K562 (cell line): Measurements from ENCODE around the gene RAB6B. TPM values are rescaled to one million over a fixed set of nuclear protein-coding genes. Genes with fewer than 3 reads are reported as not detected.

Experiments
- ATAC-seq: fragments of 200-7000 bp; cut with Tn5 transposase; 3 replicates; pipeline ENCODE4 v1.9.1; 2020; ENCODE audit warnings: moderate library complexity
- BruUV-seq: library from RNA; stranded (reverse); fragments of 400-500 nt; replicated peaks from 2 replicates; lab custom pipeline; 2021; lab: Mats Ljungman, UMichigan
- CTCF ChIA-PET: fragments of 300-600 bp; formaldehyde crosslinking; extraction: SDS; loops from one replicate; lab custom pipeline; 2021; ENCODE audit warnings: low intra/inter-chr PET ratio; lab: Yijun Ruan, JAX
- POLR2A ChIA-PET: fragments of 300-600, 350-650 bp; sonication (Branson Sonifier 250); formaldehyde crosslinking; extraction: SDS; loops from one replicate; lab custom pipeline; 2021; ENCODE audit warnings: antibody characterized with exemption, inconsistent platforms; lab: Yijun Ruan, JAX
- DNase-seq, 4 experiments: peaks; one replicate each; pipeline versions ENCODE4 v3.0.0 to v3.0.0-alpha.2; 2011 to 2018; ENCODE audit warnings: low spot score in 3 of 4, mixed read lengths in 3 of 4; ENCODE audit errors: extremely low read depth in 1 of 4
- FAIRE-seq: peaks from 2 replicates; lab custom pipeline; 2011; peaks lifted over from hg19 to GRCh38; lab: Jason Lieb, UNC
- H2AFZ ChIP-seq: 2 replicates; pipeline ENCODE4 v1.6.0; 2011; ENCODE audit warnings: low read depth, low read length, control low read depth, inconsistent platforms
- H3K27ac ChIP-seq: fragments of 200-600 bp; 3 replicates; pipeline ENCODE4 v1.8.0; 2011; ENCODE audit warnings: low read depth, mild to moderate bottlenecking, control low read depth, inconsistent platforms, low read length, moderate library complexity, mixed read lengths; ENCODE audit errors: extremely low read depth
- H3K27me3 ChIP-seq, 2 experiments: fragments of 300-600 bp in 1 of 2; 2 replicates in 1 of 2; 3 replicates in 1 of 2; pipeline versions ENCODE4 v1.6.0 to v1.8.0; 2011; ENCODE audit warnings: inconsistent platforms in 2 of 2, low read length in 2 of 2, mild to moderate bottlenecking in 1 of 2, mixed read lengths in 1 of 2, moderate library complexity in 1 of 2; ENCODE audit not compliant: control insufficient read depth in 2 of 2, insufficient read depth in 2 of 2
- H3K36me3 ChIP-seq: fragments of 300-600 bp; 3 replicates; pipeline ENCODE4 v1.8.0; 2011; ENCODE audit warnings: mild to moderate bottlenecking, low read length, inconsistent platforms; ENCODE audit not compliant: control insufficient read depth, insufficient read depth
- H3K4me1 ChIP-seq, 2 experiments: fragments of 200-600 bp in 1 of 2; replicated peaks in 1 of 2; 2 replicates in 1 of 2; 3 replicates in 1 of 2; pipeline versions ENCODE4 v1.5.1 to v1.8.0; 2011; ENCODE audit warnings: inconsistent platforms in 2 of 2, low read length in 2 of 2, mild to moderate bottlenecking in 1 of 2, mixed read lengths in 1 of 2, moderate library complexity in 1 of 2; ENCODE audit not compliant: control insufficient read depth in 2 of 2, insufficient read depth in 2 of 2
- H3K4me2 ChIP-seq: 2 replicates; pipeline ENCODE4 v1.6.1; 2011; ENCODE audit warnings: low read length, control low read depth, inconsistent platforms, mixed read lengths; ENCODE audit not compliant: insufficient read depth
- H3K4me3 ChIP-seq: fragments of 200-600 bp; sonication (generic), shearing (Covaris generic); 2 replicates; pipeline ENCODE4 v1.5.1; 2016; ENCODE audit warnings: control low read depth, inconsistent platforms
- H3K79me2 ChIP-seq: fragments of 200-600 bp; 3 replicates; pipeline ENCODE4 v1.8.0; 2011; ENCODE audit warnings: low read length, inconsistent platforms; ENCODE audit not compliant: control insufficient read depth, insufficient read depth
- H3K9ac ChIP-seq, 2 experiments: 2 replicates each; pipeline versions ENCODE4 v1.6.0 to v1.6.1; 2011; ENCODE audit warnings: low read depth in 2 of 2, low read length in 2 of 2, control low read depth in 1 of 2, inconsistent platforms in 1 of 2, mild to moderate bottlenecking in 1 of 2, mixed read lengths in 1 of 2; ENCODE audit not compliant: insufficient read depth in 1 of 2
- H3K9me1 ChIP-seq: one replicate; pipeline ENCODE4 v1.6.0; 2011; ENCODE audit warnings: inconsistent platforms, mild to moderate bottlenecking, low read length, moderate library complexity; ENCODE audit not compliant: control insufficient read depth, insufficient read depth
- H3K9me3 ChIP-seq: replicated peaks from 2 replicates; pipeline ENCODE4 v1.5.1; 2011; ENCODE audit warnings: low read depth, low read length, inconsistent platforms; ENCODE audit not compliant: control insufficient read depth, insufficient read depth
- H4K20me1 ChIP-seq: replicated peaks from 2 replicates; pipeline ENCODE4 v1.6.1; 2011; ENCODE audit warnings: low read length, inconsistent platforms, mixed read lengths; ENCODE audit not compliant: control insufficient read depth, insufficient read depth
- C11orf30 ChIP-seq: fragments of 450-650 bp; IDR thresholded peaks from 2 replicates; pipeline ENCODE4 v1.6.1; 2016; ENCODE audit warnings: low read depth, mild to moderate bottlenecking
- CHAMP1 ChIP-seq: fragments of 450-650 bp; IDR thresholded peaks from 2 replicates; pipeline ENCODE4 v1.6.1; 2016; ENCODE audit warnings: mild to moderate bottlenecking
- HMG20B ChIP-seq: fragments of 250-450 bp; sonication (Bioruptor Pico); IDR thresholded peaks from 2 replicates; pipeline ENCODE4 v1.5.0; 2021; ENCODE audit warnings: mild to moderate bottlenecking
- LCOR ChIP-seq: sonication (generic); formaldehyde crosslinking; IDR thresholded peaks from 2 replicates; pipeline ENCODE4 v1.8.0; 2022; ENCODE audit warnings: mild to moderate bottlenecking, missing genetic modification reagents
- MYNN ChIP-seq, 2 experiments: sonication (generic); formaldehyde crosslinking in 1 of 2; IDR thresholded peaks; 2 replicates each; pipeline versions ENCODE4 v1.5.0 to v1.6.1; 2016 to 2020; ENCODE audit warnings: antibody characterized with exemption in 1 of 2, missing genetic modification reagents in 1 of 2
- PCBP1 ChIP-seq: fragments of 200-400 bp; formaldehyde crosslinking; IDR thresholded peaks from 2 replicates; pipeline ENCODE4 v1.6.1; 2018; ENCODE audit warnings: mild to moderate bottlenecking, low read depth, low read length; ENCODE audit not compliant: poor library complexity, severe bottlenecking
- RFX1 ChIP-seq: fragments of 450-650 bp; IDR thresholded peaks from 2 replicates; pipeline ENCODE4 v1.6.1; 2016; ENCODE audit warnings: mild to moderate bottlenecking, moderate library complexity
- SAFB2 ChIP-seq: fragments of 200-400 bp; formaldehyde crosslinking; IDR thresholded peaks from 2 replicates; pipeline ENCODE4 v1.6.1; 2018; ENCODE audit warnings: borderline replicate concordance, low read length, low read depth, moderate library complexity; ENCODE audit not compliant: severe bottlenecking
- SMAD4 ChIP-seq: fragments of 250-450 bp; sonication (Bioruptor Pico); conservative IDR thresholded peaks from 2 replicates; pipeline ENCODE4 v1.8.0; 2021; ENCODE audit warnings: inconsistent platforms, mild to moderate bottlenecking, moderate library complexity
- TBL1XR1 ChIP-seq, 2 experiments: IDR thresholded peaks; 2 replicates each; pipeline ENCODE4 v1.6.1; 2012; ENCODE audit warnings: improper control_type of control experiment in 2 of 2, low read length in 2 of 2, mild to moderate bottlenecking in 1 of 2
- ZNF146 ChIP-seq: IDR thresholded peaks from one replicate; pipeline ENCODE4 v1.6.1; 2018; ENCODE audit warnings: missing compliant biosample characterization; ENCODE audit not compliant: unreplicated experiment
- ZNF253 ChIP-seq: fragments of 250-450 bp; sonication (Bioruptor Pico); conservative IDR thresholded peaks from 2 replicates; pipeline ENCODE4 v1.6.1; 2021; ENCODE audit warnings: mild to moderate bottlenecking
- ZNF316 ChIP-seq: fragments of 450-650 bp; IDR thresholded peaks from 2 replicates; pipeline ENCODE4 v1.6.1; 2016
- ZNF395 ChIP-seq: fragments of 200-800 bp; sonication (Bioruptor generic); IDR thresholded peaks from 2 replicates; pipeline ENCODE4 v1.6.1; 2017; ENCODE audit warnings: missing genetic modification characterization, missing compliant biosample characterization
- ZSCAN29 ChIP-seq: fragments of 450-650 bp; IDR thresholded peaks from 2 replicates; pipeline ENCODE4 v1.6.1; 2017
- WGBS: fragments of 100-300 bp; shearing (Covaris generic); methylation state at CpG from one replicate; pipeline ENCODE4 v1.1.6; 2016; ENCODE audit warnings: low coverage, mixed read lengths; ENCODE audit not compliant: insufficient coverage; ENCODE audit errors: missing lambda C conversion rate; 5-methylcytosine and 5-hydroxymethylcytosine counted together
- in situ Hi-C: fragments of 300-500 bp; cut with MboI; formaldehyde crosslinking; loops from 4 replicates; pipeline ENCODE4 v1.15.0; 2018; ENCODE audit warnings: inconsistent platforms, mixed read lengths
- intact Hi-C: fragments of 100-400 bp; cut with micrococcal nuclease; formaldehyde crosslinking; loops from 2 replicates; pipeline ENCODE4 v1.14.2; 2022
- polyA plus RNA-seq, 8 experiments: library from polyadenylated mRNA; depleted of rRNA in 4 of 8; stranded (reverse) in 5 of 8; unstranded in 3 of 8; fragments of >200 nt; fragmentation: Nextera tagmentation in 2 of 8; fragmentation: Illumina TruSeq in 1 of 8; extraction: Ambion mirVana in 2 of 8; extraction: Trizol in 1 of 8; gene quantifications; 2 replicates each; pipeline versions ENCODE4 v1.2.1 to v1.2.3, GENCODE V29; 2011 to 2014; ENCODE audit warnings: inconsistent platforms in 1 of 8, missing spikeins in 1 of 8
- total RNA-seq, 7 experiments: library from RNA; depleted of rRNA in 6 of 7; stranded (reverse); fragments of >200 nt in 6 of 7; fragmentation: Illumina TruSeq in 2 of 7; extraction: Trizol in 2 of 7; gene quantifications; 2 replicates each; pipeline versions ENCODE4 v1.2.1 to v1.2.3, GENCODE V29; 2011 to 2021; ENCODE audit warnings: low replicate concordance in 1 of 7
- TF ChIP-seq, protein P1 (sequence below): fragments of 450-650 bp; IDR thresholded peaks from 2 replicates; pipeline ENCODE4 v1.6.1; 2016
- TF ChIP-seq, protein P2 (sequence below), 2 experiments: fragments of 250-450 bp in 1 of 2; fragments of 450-650 bp in 1 of 2; sonication (Bioruptor Pico) in 1 of 2; IDR thresholded peaks; 2 replicates each; pipeline versions ENCODE4 v1.6.1 to v1.8.0; 2016 to 2021; ENCODE audit warnings: mild to moderate bottlenecking in 2 of 2, moderate library complexity in 2 of 2, missing compliant biosample characterization in 1 of 2, missing genetic modification characterization in 1 of 2

RAB6B gene
- total and polyA plus RNA-seq, 9 of the 15 experiments (the other 6 are each of a cell fraction or from before 2014, with no cell fraction given) = 0.60 to 18.1 (median 1.5) TPM

DNA sequence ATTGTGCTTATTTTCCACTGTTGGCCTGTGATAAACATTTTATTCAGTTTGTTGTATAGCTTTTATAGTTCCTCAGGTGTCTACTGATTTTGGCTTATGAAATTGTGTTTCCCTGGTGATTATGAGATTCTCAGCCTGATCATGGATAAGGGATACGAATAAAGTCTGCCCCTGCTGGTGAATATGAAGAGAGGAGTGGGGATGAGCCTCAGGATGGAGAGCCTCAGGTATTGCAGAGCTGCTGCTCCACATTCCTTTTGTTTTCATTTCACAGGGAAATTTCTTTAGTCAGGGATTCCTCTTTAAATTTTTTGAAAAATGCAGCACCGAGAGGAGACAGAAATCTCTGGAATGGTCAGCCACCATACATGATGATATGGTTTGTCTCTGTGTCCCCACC lies 14.7 kb upstream of the RAB6B start (continued):
- TF ChIP-seq CHAMP1 (no peak), ZNF253 (no peak), MYNN (IDR thresholded peaks at IDR 0.05) (no peak), MYNN (CRISPR knock-in tag; IDR thresholded peaks at IDR 0.05) (no peak)

DNA sequence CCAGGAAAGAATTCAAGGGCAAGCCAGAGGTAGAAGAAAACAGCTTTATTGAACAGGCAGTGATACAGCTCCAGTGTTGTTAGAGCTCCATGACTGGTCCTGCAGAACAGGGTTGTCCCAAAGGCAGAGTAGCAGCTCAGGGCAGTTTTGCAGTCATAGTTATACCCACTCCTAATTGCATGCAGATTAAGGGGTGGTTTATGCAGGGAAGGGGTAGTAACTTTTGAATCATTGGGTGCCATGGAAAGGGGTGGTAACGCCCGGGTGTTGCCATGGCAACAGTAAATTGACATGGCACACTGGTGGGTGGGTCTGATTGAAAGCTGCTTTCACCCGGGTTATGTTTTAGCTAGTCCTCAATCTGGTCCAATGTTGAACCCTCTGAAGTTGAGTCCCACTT lies 9.7 kb upstream of the RAB6B start:
- Histone ChIP-seq H3K9me3 (no peaks in the 10 kb centered on the region), H3K9ac (no peak overlapping the region), H3K27me3 (no peaks in the 10 kb centered on the region), H4K20me1 (no peaks in the 10 kb centered on the region), H3K27ac (no peak overlapping the region), H3K36me3 (no peaks in the 10 kb centered on the region), H2AFZ (no peak overlapping the region), H3K9me1 (no peaks in the 10 kb centered on the region), H3K4me1 (no peaks in the 10 kb centered on the region; a peak in 1 of 5 replicates), H3K4me2 (no peak overlapping the region), H3K79me2 (no peaks in the 10 kb centered on the region), H3K4me3 (no peak overlapping the region)
- in situ Hi-C loops = loop anchor here (25.0 kb wide), 1 partner anchor 243 kb away; the partner anchor contains the start of gene TOPBP1
- no TSS peak for BruUV-seq
- no peak for FAIRE-seq
- intact Hi-C loops = no loop called here
- POLR2A ChIA-PET = interaction anchor here (0.8 kb wide), 1 partner anchor 32 kb away, joined by 4 read pairs; no protein-coding TSS in a partner anchor
- no peak for DNase-seq
- ATAC-seq = no peak
- CTCF ChIA-PET = no interaction called here
- 0% methylated on average over 3 of the region's 3 CpGs for WGBS
- TF ChIP-seq LCOR (CRISPR knock-in tag) (no peak), SAFB2 (no peak), ZNF316 (no peak), ZNF146 (CRISPR knock-in tag) (no peak), PCBP1 (no peak), RFX1 (peak; percentile 92), ZSCAN29 (no peak), SMAD4 (CRISPR knock-in tag) (no peak), TBL1XR1 (IDR thresholded peaks at IDR 0.05; ENCODE audit: low read length in 2 of 2) (no peak), HMG20B (CRISPR knock-in tag) (no peak), C11orf30 (no peak), ZNF395 (CRISPR knock-in tag) (no peak)
- TF ChIP-seq, protein P1, sequence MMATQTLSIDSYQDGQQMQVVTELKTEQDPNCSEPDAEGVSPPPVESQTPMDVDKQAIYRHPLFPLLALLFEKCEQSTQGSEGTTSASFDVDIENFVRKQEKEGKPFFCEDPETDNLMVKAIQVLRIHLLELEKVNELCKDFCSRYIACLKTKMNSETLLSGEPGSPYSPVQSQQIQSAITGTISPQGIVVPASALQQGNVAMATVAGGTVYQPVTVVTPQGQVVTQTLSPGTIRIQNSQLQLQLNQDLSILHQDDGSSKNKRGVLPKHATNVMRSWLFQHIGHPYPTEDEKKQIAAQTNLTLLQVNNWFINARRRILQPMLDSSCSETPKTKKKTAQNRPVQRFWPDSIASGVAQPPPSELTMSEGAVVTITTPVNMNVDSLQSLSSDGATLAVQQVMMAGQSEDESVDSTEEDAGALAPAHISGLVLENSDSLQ = peak; percentile 56; the same call in 1 of the 2 replicates
- TF ChIP-seq, protein P2, sequence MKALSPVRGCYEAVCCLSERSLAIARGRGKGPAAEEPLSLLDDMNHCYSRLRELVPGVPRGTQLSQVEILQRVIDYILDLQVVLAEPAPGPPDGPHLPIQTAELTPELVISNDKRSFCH (CRISPR knock-in tag; IDR thresholded peaks at IDR 0.05) = no peak
- TF ChIP-seq, protein P2 (tag; IDR thresholded peaks at IDR 0.05) = no peak
